PC-3 (cell line): ENCODE measurements around the gene KCNC1.

Source experiments
- CTCF ChIP-seq: fragments of 300-600 bp; sonication (generic); conservative IDR thresholded peaks from 2 replicates; pipeline ENCODE4 v1.5.1; 2017; ENCODE audit warnings: antibody characterized with exemption, low read depth, mild to moderate bottlenecking, low read length
- EZH2 ChIP-seq: fragments of 300-600 bp; sonication (generic); IDR thresholded peaks from one replicate; pipeline ENCODE4 v1.6.1; 2017; ENCODE audit warnings: antibody characterized with exemption, mild to moderate bottlenecking, low read length; ENCODE audit not compliant: unreplicated experiment
- EZH2phosphoT487 ChIP-seq: fragments of 300-600 bp; sonication (generic); IDR thresholded peaks from 2 replicates; pipeline ENCODE4 v1.6.1; 2018; ENCODE audit warnings: mild to moderate bottlenecking, antibody characterized with exemption, low read length, borderline replicate concordance

DNA sequence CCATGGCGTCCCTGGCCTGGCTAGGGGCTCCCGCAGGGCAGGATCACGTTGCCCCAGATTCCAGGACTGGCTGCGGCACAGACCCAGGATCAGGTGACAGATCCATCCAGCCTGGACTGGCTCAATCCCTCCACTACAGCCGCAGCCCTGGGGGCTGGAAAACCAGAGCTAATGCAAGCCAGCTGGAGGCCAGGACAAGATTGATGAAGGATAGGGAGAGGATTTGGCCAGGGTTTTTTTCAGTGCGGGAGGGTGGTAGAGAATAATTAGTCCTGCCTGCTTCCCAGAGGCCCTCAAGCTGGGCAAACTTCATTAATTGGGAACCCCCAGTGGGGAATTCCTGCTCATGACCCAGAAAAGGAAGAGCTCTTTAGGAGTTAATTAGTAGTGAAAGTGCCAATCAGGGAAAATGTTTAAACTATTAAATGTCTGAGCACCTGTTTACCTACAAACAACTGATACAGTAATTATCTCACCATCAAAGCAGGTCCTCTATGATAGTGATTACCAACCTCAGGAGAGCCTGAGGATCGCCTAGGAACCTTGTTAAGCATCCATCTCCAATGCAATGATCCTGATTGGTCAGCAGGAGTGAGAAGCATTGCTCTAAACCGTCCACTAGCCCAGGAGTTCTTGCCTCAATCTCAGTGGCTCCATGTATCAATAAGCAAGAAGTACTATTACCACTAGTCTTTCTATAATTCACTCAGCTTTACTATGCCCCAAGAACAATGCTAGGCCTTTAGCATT is 48.2 kb upstream of the KCNC1 start:
- TF ChIP-seq CTCF (no peak), EZH2 (no peak), EZH2phosphoT487 (no peak)
